ENCODE data around the gene CDC34.

Gene CDC34

GRCh38 chr19:554817-555216 is 23.3 kb downstream of the CDC34 start:
- no peak overlapping the region for H3K4me3 ChIP-seq (replicated peaks; ENCODE audit: insufficient read depth, low read length)
- H3K27me3 ChIP-seq (ENCODE audit: insufficient read depth, poor library complexity, severe bottlenecking) = no peaks in the 10 kb centered on the region
- TF ChIP-seq CTCF (IDR thresholded peaks at IDR 0.05; ENCODE audit: insufficient read depth, low read length) (no peak), SPI1 (IDR thresholded peaks at IDR 0.05; ENCODE audit: borderline replicate concordance, low read depth) (no peak), GABPA (IDR thresholded peaks at IDR 0.05; ENCODE audit: low read depth) (no peak), POLR2AphosphoS5 (IDR thresholded peaks at IDR 0.05; ENCODE audit: low read depth) (no peak), REST (IDR thresholded peaks at IDR 0.05; ENCODE audit: insufficient replicate concordance, low read depth) (no peak)
- no peak for DNase-seq (ENCODE audit: low read depth in 1 of 2, low spot score in 1 of 2)
- no peak overlapping the region for H3K27ac ChIP-seq (replicated peaks)

GRCh38 chr19:555474-555808 is 23.9 kb downstream of the CDC34 start:
- DNase-seq (ENCODE audit: low read depth in 1 of 2, low spot score in 1 of 2) = no peak
- no peaks in the 10 kb centered on the region for H3K27me3 ChIP-seq (ENCODE audit: insufficient read depth, poor library complexity, severe bottlenecking)
- H3K27ac ChIP-seq (replicated peaks) = no peak overlapping the region
- no peak for TF ChIP-seq POLR2AphosphoS5 (IDR thresholded peaks at IDR 0.05; ENCODE audit: low read depth)
- TF ChIP-seq REST (IDR thresholded peaks at IDR 0.05; ENCODE audit: insufficient replicate concordance, low read depth) = no peak
- TF ChIP-seq GABPA (IDR thresholded peaks at IDR 0.05; ENCODE audit: low read depth) = no peak
- TF ChIP-seq CTCF (IDR thresholded peaks at IDR 0.05; ENCODE audit: insufficient read depth, low read length) = no peak
- no peak for TF ChIP-seq SPI1 (IDR thresholded peaks at IDR 0.05; ENCODE audit: borderline replicate concordance, low read depth)
- H3K4me3 ChIP-seq (replicated peaks; ENCODE audit: insufficient read depth, low read length) = no peak overlapping the region

- Histone ChIP-seq H3K4me3 (replicated peaks; ENCODE audit: insufficient read depth, low read length) (no peak overlapping the region), H3K27me3 (ENCODE audit: insufficient read depth, poor library complexity, severe bottlenecking) (no peaks in the 10 kb centered on the region), H3K27ac (replicated peaks) (0 out of 2 replicates have a peak overlapping the region, but pooled peaks have one; percentile 12)
- TF ChIP-seq POLR2AphosphoS5 (IDR thresholded peaks at IDR 0.05; ENCODE audit: low read depth) (no peak), REST (IDR thresholded peaks at IDR 0.05; ENCODE audit: insufficient replicate concordance, low read depth) (no peak), GABPA (IDR thresholded peaks at IDR 0.05; ENCODE audit: low read depth) (no peak), SPI1 (IDR thresholded peaks at IDR 0.05; ENCODE audit: borderline replicate concordance, low read depth) (no peak), CTCF (IDR thresholded peaks at IDR 0.05; ENCODE audit: insufficient read depth, low read length) (no peak)
- peak in 1 of 2 experiments; percentile 31 for DNase-seq (ENCODE audit: low read depth in 1 of 2, low spot score in 1 of 2)
Measured at GRCh38 chr19:556611-557382, 25.2 kb downstream of the CDC34 start.
